ENCODE measurements around the gene MLLT1.

The MLLT1 gene

GRCh38 chr19:6275170-6275744 is 4.5 kb downstream of the MLLT1 start:
- Histone ChIP-seq H3K4me3 (ENCODE audit: low read length) (no peak overlapping the region), H3K27me3 (ENCODE audit: control insufficient read depth, low read length) (no peaks in the 10 kb centered on the region), H3K4me2 (ENCODE audit: low read length) (no peak overlapping the region), H3K36me3 (ENCODE audit: control insufficient read depth, low read length) (peaks cover 24% of the 10 kb centered on the region), H3K4me1 (ENCODE audit: control insufficient read depth, low read length) (peaks cover 22% of the 10 kb centered on the region), H3K79me2 (ENCODE audit: control insufficient read depth, low read length) (peaks cover 92% of the 10 kb centered on the region), H3K9me2 (replicated peaks; ENCODE audit: control insufficient read depth, low read length) (no peaks in the 10 kb centered on the region), H4K20me1 (ENCODE audit: control insufficient read depth, insufficient read depth, low read depth, low read length) (peaks cover 25% of the 10 kb centered on the region), H3K9me3 (ENCODE audit: control insufficient read depth, insufficient read depth, low read length) (no peaks in the 10 kb centered on the region), H3K27ac (ENCODE audit: low read depth, low read length) (no peak overlapping the region), H3F3A (ENCODE audit: control insufficient read depth, insufficient read depth) (no peaks in the 10 kb centered on the region; the same call in 1 of the 2 replicates)
- TF ChIP-seq EZH2phosphoT487 (IDR thresholded peaks at IDR 0.05; ENCODE audit: borderline replicate concordance, low read length), result no peak
- TF ChIP-seq CTCF (IDR thresholded peaks at IDR 0.05; ENCODE audit: low read depth, low read length, poor library complexity, severe bottlenecking), result no peak

- H3K9me2 ChIP-seq (replicated peaks; ENCODE audit: control insufficient read depth, low read length), result no peaks in the 10 kb centered on the region
- H3K27ac ChIP-seq (ENCODE audit: low read depth, low read length), result no peak overlapping the region
- H3K27me3 ChIP-seq (ENCODE audit: control insufficient read depth, low read length), result no peaks in the 10 kb centered on the region
- no peak for TF ChIP-seq EZH2phosphoT487 (IDR thresholded peaks at IDR 0.05; ENCODE audit: borderline replicate concordance, low read length)
- TF ChIP-seq CTCF (IDR thresholded peaks at IDR 0.05; ENCODE audit: low read depth, low read length, poor library complexity, severe bottlenecking), result no peak
- H3K79me2 ChIP-seq (ENCODE audit: control insufficient read depth, low read length), result peaks cover 97% of the 10 kb centered on the region
- H3K4me3 ChIP-seq (ENCODE audit: low read length), result no peak overlapping the region
- H3F3A ChIP-seq (ENCODE audit: control insufficient read depth, insufficient read depth), result no peaks in the 10 kb centered on the region
- peaks cover 22% of the 10 kb centered on the region for H3K4me1 ChIP-seq (ENCODE audit: control insufficient read depth, low read length)
- peaks cover 29% of the 10 kb centered on the region for H3K36me3 ChIP-seq (ENCODE audit: control insufficient read depth, low read length)
- H3K4me2 ChIP-seq (ENCODE audit: low read length), result no peak overlapping the region
- H3K9me3 ChIP-seq (ENCODE audit: control insufficient read depth, insufficient read depth, low read length), result no peaks in the 10 kb centered on the region
- H4K20me1 ChIP-seq (ENCODE audit: control insufficient read depth, insufficient read depth, low read depth, low read length), result peaks cover 25% of the 10 kb centered on the region
These were observed 5.0 kb downstream of the MLLT1 start for GRCh38 chr19:6274756-6275155.

- Histone ChIP-seq H4K20me1 (ENCODE audit: control insufficient read depth, insufficient read depth, low read depth, low read length) (peaks cover 25% of the 10 kb centered on the region), H3K9me3 (ENCODE audit: control insufficient read depth, insufficient read depth, low read length) (no peaks in the 10 kb centered on the region), H3F3A (ENCODE audit: control insufficient read depth, insufficient read depth) (no peaks in the 10 kb centered on the region), H3K79me2 (ENCODE audit: control insufficient read depth, low read length) (peaks cover 92% of the 10 kb centered on the region), H3K4me3 (ENCODE audit: low read length) (no peak overlapping the region), H3K4me1 (ENCODE audit: control insufficient read depth, low read length) (peaks cover 22% of the 10 kb centered on the region), H3K27ac (ENCODE audit: low read depth, low read length) (no peak overlapping the region), H3K36me3 (ENCODE audit: control insufficient read depth, low read length) (peaks cover 29% of the 10 kb centered on the region), H3K4me2 (ENCODE audit: low read length) (no peak overlapping the region), H3K27me3 (ENCODE audit: control insufficient read depth, low read length) (no peaks in the 10 kb centered on the region), H3K9me2 (replicated peaks; ENCODE audit: control insufficient read depth, low read length) (no peaks in the 10 kb centered on the region)
- TF ChIP-seq CTCF (IDR thresholded peaks at IDR 0.05; ENCODE audit: low read depth, low read length, poor library complexity, severe bottlenecking) (no peak), EZH2phosphoT487 (IDR thresholded peaks at IDR 0.05; ENCODE audit: borderline replicate concordance, low read length) (no peak)
These were observed 5.8 kb downstream of the MLLT1 start for GRCh38 chr19:6273701-6274601.
